GM19455 (cell line): Measurements from ENCODE around the gene ATP12A.

Experiments
- ATAC-seq: cut with Tn5 transposase; IDR thresholded peaks from one replicate; pipeline ENCODE4 v1.9.1; 2021; ENCODE audit not compliant: unreplicated experiment

Gene ATP12A

DNA sequence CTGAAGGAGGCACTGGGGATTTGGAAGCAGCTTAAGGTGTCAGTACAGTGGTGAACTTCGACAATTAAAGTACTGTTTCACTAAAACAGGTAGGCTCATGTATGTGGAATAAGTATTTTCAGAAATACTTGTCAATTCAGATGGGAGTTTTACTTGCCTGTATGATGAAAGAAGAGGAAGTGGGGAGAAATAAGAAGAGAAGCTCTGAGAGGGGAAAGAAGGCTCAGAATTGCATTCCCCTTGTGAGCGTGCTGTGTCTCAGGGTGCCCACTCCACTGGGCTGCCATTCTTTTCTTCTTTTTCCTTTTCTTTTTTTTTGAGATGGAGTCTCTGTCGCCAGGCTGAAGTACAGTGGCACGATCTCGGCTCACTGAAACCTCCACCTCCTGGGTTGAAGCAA lies 45.2 kb downstream of the ATP12A start:
- ATAC-seq, result no peak

- ATAC-seq, result no peak
These were observed 47.8 kb downstream of the ATP12A start for GRCh38 chr13:24727731-24728601.

DNA sequence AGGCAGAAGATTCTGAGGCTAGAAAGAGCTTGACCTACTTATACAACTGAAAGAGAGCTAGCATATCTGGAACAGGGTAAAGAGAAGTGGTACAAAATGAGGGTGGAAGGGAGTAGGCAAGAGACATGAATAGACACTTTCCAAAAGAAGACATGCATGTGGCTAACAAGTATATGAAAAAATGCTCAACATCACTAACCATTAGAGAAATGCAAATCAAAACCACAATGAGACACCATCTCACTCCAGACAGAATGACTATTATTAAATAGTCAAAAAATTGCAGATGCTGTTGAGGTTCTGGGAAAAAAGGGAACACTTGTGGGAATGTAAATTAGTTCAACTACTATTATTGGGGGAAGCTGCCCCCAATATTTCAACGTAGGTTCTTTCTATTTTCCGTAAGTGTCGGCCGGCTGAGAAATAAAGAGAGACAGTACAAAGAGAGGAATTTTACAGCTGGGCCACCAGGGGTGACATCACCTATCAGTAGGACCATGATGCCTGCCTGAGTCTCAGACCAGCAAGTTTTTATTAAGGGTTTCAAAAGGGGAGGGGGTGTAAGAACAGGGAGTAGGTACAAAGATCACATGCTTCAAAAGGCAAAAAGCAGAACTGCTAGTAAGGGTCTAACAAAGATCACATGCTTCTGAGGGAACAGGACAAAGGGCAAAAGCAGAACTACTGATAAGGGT lies 50.8 kb downstream of the ATP12A start:
- ATAC-seq, result peak; percentile 73

DNA sequence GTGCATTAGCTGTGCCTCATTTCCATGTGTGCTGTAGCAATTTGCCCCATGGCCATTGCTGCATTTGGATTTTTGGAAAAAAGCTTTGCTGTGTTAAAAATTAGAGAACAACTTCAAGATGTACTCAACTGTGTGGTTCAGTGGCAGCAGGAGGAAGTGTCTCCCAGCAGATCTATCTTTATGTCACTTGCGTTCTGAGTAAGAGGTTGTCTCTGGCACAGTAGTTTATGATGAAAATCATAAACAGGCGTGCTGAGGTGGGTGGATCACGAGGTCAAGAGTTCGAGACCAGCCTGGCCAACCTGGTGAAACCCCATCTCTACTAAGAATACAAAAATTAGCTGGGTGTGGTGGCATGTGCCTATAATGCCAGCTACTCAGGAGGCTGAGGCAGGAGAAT lies 54.7 kb downstream of the ATP12A start:
- no peak for ATAC-seq

DNA sequence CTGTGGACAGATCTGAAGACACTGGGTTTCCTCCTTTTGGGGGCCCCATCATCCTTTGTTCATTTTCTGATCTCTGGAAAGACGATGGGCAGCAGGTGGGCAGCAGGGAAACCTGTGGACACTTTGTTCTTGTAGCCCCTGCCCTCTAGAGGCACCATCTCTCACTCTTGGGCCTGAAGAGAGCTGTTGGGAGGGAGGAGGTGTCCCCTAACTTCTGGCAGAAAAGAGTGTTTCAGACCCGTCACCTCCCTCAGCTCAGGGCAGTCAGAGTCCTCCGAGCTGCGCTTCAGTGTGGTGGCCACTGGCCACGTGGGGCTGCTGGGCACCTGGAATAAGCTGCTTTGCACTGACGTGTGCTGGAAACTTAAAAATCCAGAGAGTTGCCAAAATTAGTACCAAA lies 56.8 kb downstream of the ATP12A start:
- ATAC-seq, result no peak

GRCh38 chr13:24738366-24738847 lies 58.2 kb downstream of the ATP12A start:
- ATAC-seq, result no peak

- ATAC-seq, result no peak
These were observed 60.0 kb downstream of the ATP12A start for GRCh38 chr13:24740014-24740890.

DNA sequence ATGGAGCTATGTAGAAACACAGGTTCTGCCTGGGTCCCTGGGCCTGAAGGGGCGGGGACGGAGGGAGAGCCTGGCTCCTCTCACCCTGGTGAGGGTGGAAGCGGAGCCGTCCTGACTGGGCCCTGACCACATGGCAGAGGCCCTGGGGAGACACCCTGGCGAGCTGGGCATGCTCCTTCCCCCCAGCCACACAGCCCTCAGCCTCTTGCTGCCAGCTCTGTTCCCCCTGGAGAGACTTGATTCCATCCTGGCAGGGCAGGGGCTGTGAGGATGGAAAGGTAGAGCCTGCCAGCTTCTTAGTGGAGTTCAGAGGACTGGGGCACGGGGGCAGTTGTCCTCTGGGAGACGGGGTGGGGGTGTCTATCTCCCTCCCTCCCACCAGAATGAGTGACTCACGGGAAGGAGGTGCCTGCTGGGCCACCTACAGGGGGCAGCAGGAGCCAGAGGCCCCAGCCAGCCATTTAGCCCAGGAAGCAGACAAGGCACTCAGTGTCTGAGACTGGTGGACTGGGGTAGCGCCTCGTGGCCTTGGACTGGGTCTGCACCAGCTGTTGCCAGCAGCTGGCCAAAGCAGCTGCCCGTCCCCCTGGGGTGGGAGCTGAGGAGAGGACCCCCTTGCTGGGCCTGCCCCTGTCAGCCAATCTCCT lies 60.9 kb downstream of the ATP12A start:
- ATAC-seq, result no peak

DNA sequence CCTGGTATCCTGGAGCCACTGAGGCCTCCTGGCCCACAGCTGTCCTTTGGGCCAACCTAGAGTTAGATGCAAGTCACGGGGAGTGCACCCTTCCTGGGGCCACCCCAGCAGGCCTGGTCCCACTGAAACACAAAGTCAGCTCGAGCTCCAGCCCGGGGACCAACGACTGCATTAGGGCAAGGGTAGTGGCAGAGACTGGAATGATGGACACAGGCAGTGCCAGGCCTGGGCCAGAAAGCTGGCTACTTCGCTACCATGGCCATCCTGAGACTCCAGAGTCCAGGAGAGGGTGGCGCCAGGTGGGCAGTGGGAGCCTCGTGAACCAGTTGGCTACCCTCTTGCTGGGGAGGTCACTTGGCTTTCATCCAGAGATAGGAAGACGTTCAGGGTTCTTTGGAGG lies 61.6 kb downstream of the ATP12A start:
- ATAC-seq, result no peak

GRCh38 chr13:24742294-24742693 lies 62.1 kb downstream of the ATP12A start:
- ATAC-seq, result no peak

DNA sequence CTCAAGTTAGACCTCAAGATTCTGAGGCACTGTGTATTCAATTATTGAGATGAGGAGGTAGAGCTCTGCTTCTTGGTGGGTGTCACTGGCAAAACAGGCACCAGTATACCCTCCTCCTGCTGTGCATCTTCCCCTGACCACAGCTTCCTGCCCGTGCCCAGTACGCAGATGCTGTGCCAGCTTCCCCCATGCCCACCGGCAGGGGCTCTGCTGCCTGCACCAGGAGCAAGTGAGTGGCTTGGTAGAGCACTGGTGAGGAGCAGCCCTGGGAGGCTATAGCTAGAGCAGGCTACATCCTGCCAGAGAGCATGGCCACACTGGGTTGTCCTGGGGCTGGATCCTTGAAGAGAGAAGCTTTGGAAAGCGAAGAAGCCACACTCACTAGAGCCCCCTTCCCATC lies 62.8 kb downstream of the ATP12A start:
- no peak for ATAC-seq

DNA sequence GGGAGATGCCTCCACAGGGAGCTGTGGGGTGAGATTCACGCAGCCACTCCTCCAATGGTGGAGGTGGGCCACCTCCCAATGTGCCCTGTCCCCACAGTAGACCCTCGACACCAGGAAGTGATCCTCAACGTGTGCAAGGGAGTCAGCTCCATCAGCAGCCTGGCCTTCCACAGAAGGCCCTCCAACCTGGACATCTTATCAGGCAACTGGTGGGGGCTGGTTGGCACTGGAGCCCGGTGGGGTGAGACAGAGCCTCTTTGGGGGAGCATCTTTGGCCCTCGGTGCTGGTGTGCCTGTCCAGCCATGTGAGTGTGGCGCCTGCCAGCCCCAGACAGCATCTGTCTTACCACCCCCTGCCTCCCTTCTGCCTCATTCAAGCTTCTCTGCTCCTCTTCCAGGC lies 64.0 kb downstream of the ATP12A start:
- ATAC-seq, result no peak

GRCh38 chr13:24745516-24745860 lies 65.3 kb downstream of the ATP12A start:
- ATAC-seq, result no peak

GRCh38 chr13:24745861-24746617 lies 65.8 kb downstream of the ATP12A start:
- no peak for ATAC-seq

- ATAC-seq, result no peak
These were observed 66.5 kb downstream of the ATP12A start for GRCh38 chr13:24746618-24747247.

- no peak for ATAC-seq
These were observed 67.2 kb downstream of the ATP12A start for GRCh38 chr13:24747248-24748060.

- ATAC-seq, result no peak
These were observed 67.8 kb downstream of the ATP12A start for GRCh38 chr13:24748061-24748400.

DNA sequence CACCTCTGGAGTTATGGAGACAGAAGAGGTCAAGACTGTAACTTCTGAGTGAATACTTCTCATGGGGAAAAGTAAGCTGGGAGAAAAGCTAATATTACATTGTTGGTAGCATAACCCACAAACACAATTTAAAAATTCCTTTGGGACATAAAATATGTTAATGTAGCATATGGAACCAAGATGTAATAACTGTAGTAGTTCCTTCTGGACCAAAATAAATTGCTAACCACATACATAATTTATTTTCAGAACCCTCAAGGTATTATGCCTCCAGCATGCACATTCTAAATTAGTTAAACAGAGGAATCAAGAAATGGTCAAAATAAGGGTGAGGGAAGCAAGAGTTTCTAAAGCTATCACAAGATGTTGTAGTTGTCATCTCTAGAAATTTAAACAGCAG lies 79.0 kb downstream of the ATP12A start:
- ATAC-seq, result no peak
